Measurements from ENCODE around the gene VSX2.

Gene VSX2

DNA sequence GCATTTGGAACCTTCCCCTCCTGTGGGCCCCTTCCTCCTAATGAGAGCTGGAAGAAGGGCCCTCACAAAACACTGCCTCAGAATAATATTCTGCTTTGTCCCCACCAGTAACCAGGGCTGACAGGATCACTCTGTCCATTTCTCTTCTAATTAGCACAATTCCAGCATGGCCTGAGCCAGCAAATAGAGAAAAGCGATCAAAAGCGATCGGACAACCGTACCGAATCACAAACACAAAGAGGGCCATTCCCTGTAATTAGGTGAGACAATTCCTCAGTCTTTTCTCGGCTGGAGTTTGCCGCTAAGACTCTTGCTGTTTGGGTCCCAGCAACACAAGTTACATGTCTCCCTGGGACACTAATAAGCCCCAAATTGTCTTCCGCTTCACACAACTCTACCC, 35.6 kb upstream of the VSX2 start:
- no peak overlapping the region for H3K27ac ChIP-seq (ENCODE audit: extremely low read depth, low read depth, low read length)
- H3K4me1 ChIP-seq (ENCODE audit: control insufficient read depth, insufficient read depth, low read length): no peaks in the 10 kb centered on the region
- no peaks in the 10 kb centered on the region for H3K9me3 ChIP-seq (ENCODE audit: control insufficient read depth, insufficient read depth, low read depth, low read length)
- ChIA-PET CTCF (interaction anchor here (1.0 kb wide), 1 partner anchor 21 kb away, joined by 3 read pairs; no protein-coding TSS in a partner anchor), POLR2A (no interaction called here)
- peaks cover 0 to 17% of the 10 kb centered on the region in 2 experiments; a peak in 2 of 3 replicates for H3K36me3 ChIP-seq (ENCODE audit: control insufficient read depth in 2 of 2, insufficient read depth in 1 of 2, low read length in 2 of 2)
- TF ChIP-seq, protein P1, sequence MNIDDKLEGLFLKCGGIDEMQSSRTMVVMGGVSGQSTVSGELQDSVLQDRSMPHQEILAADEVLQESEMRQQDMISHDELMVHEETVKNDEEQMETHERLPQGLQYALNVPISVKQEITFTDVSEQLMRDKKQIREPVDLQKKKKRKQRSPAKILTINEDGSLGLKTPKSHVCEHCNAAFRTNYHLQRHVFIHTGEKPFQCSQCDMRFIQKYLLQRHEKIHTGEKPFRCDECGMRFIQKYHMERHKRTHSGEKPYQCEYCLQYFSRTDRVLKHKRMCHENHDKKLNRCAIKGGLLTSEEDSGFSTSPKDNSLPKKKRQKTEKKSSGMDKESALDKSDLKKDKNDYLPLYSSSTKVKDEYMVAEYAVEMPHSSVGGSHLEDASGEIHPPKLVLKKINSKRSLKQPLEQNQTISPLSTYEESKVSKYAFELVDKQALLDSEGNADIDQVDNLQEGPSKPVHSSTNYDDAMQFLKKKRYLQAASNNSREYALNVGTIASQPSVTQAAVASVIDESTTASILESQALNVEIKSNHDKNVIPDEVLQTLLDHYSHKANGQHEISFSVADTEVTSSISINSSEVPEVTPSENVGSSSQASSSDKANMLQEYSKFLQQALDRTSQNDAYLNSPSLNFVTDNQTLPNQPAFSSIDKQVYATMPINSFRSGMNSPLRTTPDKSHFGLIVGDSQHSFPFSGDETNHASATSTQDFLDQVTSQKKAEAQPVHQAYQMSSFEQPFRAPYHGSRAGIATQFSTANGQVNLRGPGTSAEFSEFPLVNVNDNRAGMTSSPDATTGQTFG (tag by site-specific recombination; IDR thresholded peaks at IDR 0.05; ENCODE audit: borderline replicate concordance): no peak
- TF ChIP-seq OVOL3 (tag by site-specific recombination; IDR thresholded peaks at IDR 0.05): no peak
- no peak for TF ChIP-seq ZNF664 (tag by site-specific recombination; IDR thresholded peaks at IDR 0.05)
- no peak for TF ChIP-seq OSR2 (tag by site-specific recombination; IDR thresholded peaks at IDR 0.05)
- TF ChIP-seq ZNF335 (tag by site-specific recombination; conservative IDR thresholded peaks at IDR 0.05): no peak
- TF ChIP-seq ZBTB7A (tag by site-specific recombination; IDR thresholded peaks at IDR 0.05; ENCODE audit: low read depth): no peak
- no peak for TF ChIP-seq ZNF37A (tag by site-specific recombination; IDR thresholded peaks at IDR 0.05)
- no peak for TF ChIP-seq ZNF48 (tag by site-specific recombination; IDR thresholded peaks at IDR 0.05)
- no peak for TF ChIP-seq ZNF530 (tag by site-specific recombination; IDR thresholded peaks at IDR 0.05; ENCODE audit: low read depth)
- no peak for TF ChIP-seq ZBTB21 (tag by site-specific recombination; IDR thresholded peaks at IDR 0.05)
- TF ChIP-seq ZNF623 (tag by site-specific recombination; IDR thresholded peaks at IDR 0.05): no peak
- no peak for TF ChIP-seq TRIM28 (IDR thresholded peaks at IDR 0.05; ENCODE audit: borderline replicate concordance, low read length)
- H3K4me3 ChIP-seq (ENCODE audit: low read depth, low read length): no peak overlapping the region

DNA sequence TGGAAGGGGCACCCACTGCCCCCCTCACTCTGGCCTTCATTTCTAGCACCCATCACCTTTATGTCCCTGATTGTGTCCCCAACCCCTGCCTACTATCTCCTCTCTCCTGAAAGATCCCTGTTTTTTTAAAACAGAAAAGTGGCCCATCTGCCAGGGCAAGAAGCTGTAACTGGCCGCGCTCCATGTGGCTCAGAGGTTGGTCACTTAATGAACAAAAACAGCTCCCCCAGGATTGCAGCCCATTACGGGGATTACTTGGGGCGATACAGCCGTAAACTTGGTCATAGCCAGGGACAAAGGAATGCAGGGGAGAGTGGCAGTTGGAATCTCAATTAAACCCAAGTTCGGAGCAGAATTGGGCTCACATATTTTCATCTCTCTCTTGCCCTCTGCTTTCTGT, 34.8 kb upstream of the VSX2 start:
- no peak overlapping the region for H3K4me3 ChIP-seq (ENCODE audit: low read depth, low read length)
- no peaks in the 10 kb centered on the region for H3K4me1 ChIP-seq (ENCODE audit: control insufficient read depth, insufficient read depth, low read length)
- H3K9me3 ChIP-seq (ENCODE audit: control insufficient read depth, insufficient read depth, low read depth, low read length): no peaks in the 10 kb centered on the region
- CTCF ChIA-PET: no interaction called here
- POLR2A ChIA-PET: no interaction called here
- no peak overlapping the region for H3K27ac ChIP-seq (ENCODE audit: extremely low read depth, low read depth, low read length)
- TF ChIP-seq IKZF3 (tag by site-specific recombination; IDR thresholded peaks at IDR 0.05): no peak
- TF ChIP-seq, protein P2, sequence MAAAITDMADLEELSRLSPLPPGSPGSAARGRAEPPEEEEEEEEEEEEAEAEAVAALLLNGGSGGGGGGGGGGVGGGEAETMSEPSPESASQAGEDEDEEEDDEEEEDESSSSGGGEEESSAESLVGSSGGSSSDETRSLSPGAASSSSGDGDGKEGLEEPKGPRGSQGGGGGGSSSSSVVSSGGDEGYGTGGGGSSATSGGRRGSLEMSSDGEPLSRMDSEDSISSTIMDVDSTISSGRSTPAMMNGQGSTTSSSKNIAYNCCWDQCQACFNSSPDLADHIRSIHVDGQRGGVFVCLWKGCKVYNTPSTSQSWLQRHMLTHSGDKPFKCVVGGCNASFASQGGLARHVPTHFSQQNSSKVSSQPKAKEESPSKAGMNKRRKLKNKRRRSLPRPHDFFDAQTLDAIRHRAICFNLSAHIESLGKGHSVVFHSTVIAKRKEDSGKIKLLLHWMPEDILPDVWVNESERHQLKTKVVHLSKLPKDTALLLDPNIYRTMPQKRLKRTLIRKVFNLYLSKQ (tag by site-specific recombination; IDR thresholded peaks at IDR 0.05; ENCODE audit: borderline replicate concordance): no peak
- peaks cover 0 to 9% of the 10 kb centered on the region in 2 experiments; a peak in 2 of 3 replicates for H3K36me3 ChIP-seq (ENCODE audit: control insufficient read depth in 2 of 2, insufficient read depth in 1 of 2, low read length in 2 of 2)

DNA sequence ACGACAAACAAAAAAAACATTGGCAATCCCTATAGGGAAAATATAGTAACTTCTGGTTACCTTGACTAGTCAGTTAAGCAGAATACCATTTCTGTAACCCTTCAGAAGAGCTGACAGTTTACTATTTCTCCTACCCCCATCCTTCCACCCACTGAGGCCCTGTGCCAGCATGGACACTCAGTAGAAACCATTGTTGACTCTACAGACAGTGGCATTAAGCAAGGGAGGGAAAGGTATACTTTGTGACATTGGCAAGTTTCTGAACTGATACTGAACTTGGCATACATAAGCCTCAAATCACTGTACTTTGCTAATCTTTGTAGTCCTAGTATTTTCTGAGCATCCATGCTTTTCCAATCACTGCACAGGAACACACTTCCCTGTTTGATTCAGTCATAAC, 33.4 kb upstream of the VSX2 start:
- ChIA-PET CTCF (interaction anchor here (0.7 kb wide), 1 partner anchor 15 kb away, joined by 3 read pairs; no protein-coding TSS in a partner anchor), POLR2A (interaction anchor here (0.6 kb wide), 1 partner anchor 8 kb away, joined by 3 read pairs; no protein-coding TSS in a partner anchor)
- Histone ChIP-seq H3K27ac (ENCODE audit: extremely low read depth, low read depth, low read length) (no peak overlapping the region), H3K36me3 (ENCODE audit: control insufficient read depth in 2 of 2, insufficient read depth in 1 of 2, low read length in 2 of 2) (peaks cover 0 to 8% of the 10 kb centered on the region in 2 experiments; a peak in 1 of 3 replicates), H3K4me1 (ENCODE audit: control insufficient read depth, insufficient read depth, low read length) (no peaks in the 10 kb centered on the region), H3K9me3 (ENCODE audit: control insufficient read depth, insufficient read depth, low read depth, low read length) (no peaks in the 10 kb centered on the region), H3K4me3 (ENCODE audit: low read depth, low read length) (no peak overlapping the region)
- TF ChIP-seq GLIS1 (tag by site-specific recombination; IDR thresholded peaks at IDR 0.05) (no peak), ZNF792 (tag by site-specific recombination; IDR thresholded peaks at IDR 0.05) (no peak), ZNF221 (tag by site-specific recombination; IDR thresholded peaks at IDR 0.05; ENCODE audit: borderline replicate concordance) (no peak), ZNF16 (tag by site-specific recombination; IDR thresholded peaks at IDR 0.05; ENCODE audit: low read depth) (no peak), ZNF843 (tag by site-specific recombination; IDR thresholded peaks at IDR 0.05) (no peak), FEZF1 (tag by site-specific recombination; IDR thresholded peaks at IDR 0.05) (no peak), ZNF2 (tag by site-specific recombination; IDR thresholded peaks at IDR 0.05) (no peak), BCL11B (tag by site-specific recombination; IDR thresholded peaks at IDR 0.05; ENCODE audit: low read depth) (no peak), GLI4 (tag by site-specific recombination; IDR thresholded peaks at IDR 0.05) (no peak), ZNF433 (tag by site-specific recombination; IDR thresholded peaks at IDR 0.05; ENCODE audit: low read depth) (no peak), ZNF747 (tag by site-specific recombination; IDR thresholded peaks at IDR 0.05) (no peak), BCL11A (tag by site-specific recombination; IDR thresholded peaks at IDR 0.05; ENCODE audit: low read depth) (no peak), EGR2 (tag by site-specific recombination; IDR thresholded peaks at IDR 0.05; ENCODE audit: low read depth) (no peak), ZNF23 (tag by site-specific recombination; IDR thresholded peaks at IDR 0.05; ENCODE audit: borderline replicate concordance) (no peak)
- TF ChIP-seq, protein P3, sequence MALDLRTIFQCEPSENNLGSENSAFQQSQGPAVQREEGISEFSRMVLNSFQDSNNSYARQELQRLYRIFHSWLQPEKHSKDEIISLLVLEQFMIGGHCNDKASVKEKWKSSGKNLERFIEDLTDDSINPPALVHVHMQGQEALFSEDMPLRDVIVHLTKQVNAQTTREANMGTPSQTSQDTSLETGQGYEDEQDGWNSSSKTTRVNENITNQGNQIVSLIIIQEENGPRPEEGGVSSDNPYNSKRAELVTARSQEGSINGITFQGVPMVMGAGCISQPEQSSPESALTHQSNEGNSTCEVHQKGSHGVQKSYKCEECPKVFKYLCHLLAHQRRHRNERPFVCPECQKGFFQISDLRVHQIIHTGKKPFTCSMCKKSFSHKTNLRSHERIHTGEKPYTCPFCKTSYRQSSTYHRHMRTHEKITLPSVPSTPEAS (tag by site-specific recombination; IDR thresholded peaks at IDR 0.05): no peak
